Esophagus muscularis mucosa (tissue), 3 donors: ENCODE data around the gene SLC26A9.

Experiments used
- POLR2A ChIP-seq: fragments of 450-650 bp; IDR thresholded peaks from one replicate; pipeline ENCODE4 v1.6.1; 2017; ENCODE audit warnings: antibody characterized with exemption, moderate library complexity, mild to moderate bottlenecking, low read depth
- POLR2AphosphoS5 ChIP-seq, 2 donors: sonication (generic); formaldehyde crosslinking; IDR thresholded peaks; one replicate each; pipeline ENCODE4 v1.6.1; 2017; ENCODE audit warnings: antibody characterized with exemption in 2 of 2
- TF ChIP-seq, protein P1 (sequence below), 3 experiments: fragments of 200-600 bp in 2 of 3; fragments of 450-650 bp in 1 of 3; sonication (generic) in 2 of 3; IDR thresholded peaks; one replicate each; pipeline ENCODE4 v1.5.1; 2017 to 2019; ENCODE audit warnings: antibody characterized with exemption in 3 of 3, mild to moderate bottlenecking in 2 of 3, moderate library complexity in 1 of 3

DNA sequence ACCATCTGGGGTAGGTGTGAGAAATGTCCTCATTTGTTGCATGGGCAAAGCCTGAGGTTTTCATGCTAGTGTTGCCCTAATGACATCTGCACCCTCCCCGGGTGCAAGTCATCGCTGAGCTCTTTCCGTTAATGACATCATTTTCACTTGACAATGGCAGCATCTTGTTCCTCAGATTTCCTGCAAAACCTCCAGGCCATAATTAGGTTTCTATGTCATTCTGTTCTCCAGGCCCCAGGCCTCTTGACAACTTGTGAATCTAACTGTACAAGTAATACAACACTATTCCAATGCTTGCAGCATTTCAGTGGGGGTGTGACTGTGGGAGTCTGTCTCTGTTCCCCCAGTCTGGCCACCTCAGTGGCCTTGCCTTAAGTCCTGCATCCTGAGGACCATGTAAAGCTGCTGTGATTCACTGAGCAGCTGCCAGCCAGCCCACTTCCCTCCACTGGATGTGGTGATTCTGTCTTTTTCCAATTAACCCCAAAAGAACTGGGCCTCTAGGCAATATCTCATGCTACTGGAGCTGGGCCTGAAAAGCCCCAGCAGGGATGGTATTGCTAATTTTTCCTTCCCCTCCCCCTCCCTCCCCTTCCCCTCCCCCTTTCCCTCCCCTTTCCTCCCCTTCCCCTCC is 37.1 kb upstream of the SLC26A9 start:
- TF ChIP-seq, protein P1, sequence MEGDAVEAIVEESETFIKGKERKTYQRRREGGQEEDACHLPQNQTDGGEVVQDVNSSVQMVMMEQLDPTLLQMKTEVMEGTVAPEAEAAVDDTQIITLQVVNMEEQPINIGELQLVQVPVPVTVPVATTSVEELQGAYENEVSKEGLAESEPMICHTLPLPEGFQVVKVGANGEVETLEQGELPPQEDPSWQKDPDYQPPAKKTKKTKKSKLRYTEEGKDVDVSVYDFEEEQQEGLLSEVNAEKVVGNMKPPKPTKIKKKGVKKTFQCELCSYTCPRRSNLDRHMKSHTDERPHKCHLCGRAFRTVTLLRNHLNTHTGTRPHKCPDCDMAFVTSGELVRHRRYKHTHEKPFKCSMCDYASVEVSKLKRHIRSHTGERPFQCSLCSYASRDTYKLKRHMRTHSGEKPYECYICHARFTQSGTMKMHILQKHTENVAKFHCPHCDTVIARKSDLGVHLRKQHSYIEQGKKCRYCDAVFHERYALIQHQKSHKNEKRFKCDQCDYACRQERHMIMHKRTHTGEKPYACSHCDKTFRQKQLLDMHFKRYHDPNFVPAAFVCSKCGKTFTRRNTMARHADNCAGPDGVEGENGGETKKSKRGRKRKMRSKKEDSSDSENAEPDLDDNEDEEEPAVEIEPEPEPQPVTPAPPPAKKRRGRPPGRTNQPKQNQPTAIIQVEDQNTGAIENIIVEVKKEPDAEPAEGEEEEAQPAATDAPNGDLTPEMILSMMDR (IDR thresholded peaks at IDR 0.05): no peak
- no peak for TF ChIP-seq POLR2AphosphoS5 (IDR thresholded peaks at IDR 0.05)
- TF ChIP-seq POLR2A: no peak
